CD4-positive, CD25-positive, alpha-beta regulatory T cell (primary cell): ENCODE measurements around the gene RBM3. TPM values are rescaled to one million over a fixed set of nuclear protein-coding genes. Genes with fewer than 3 reads are reported as not detected.
A peak's percentile ranks its signal among the peaks of the same experiment; 100 is the strongest.
"Not testable (repeated sequence)": the region's sequence is repeated elsewhere in the genome, so short reads cannot be mapped to it uniquely, and the experiment has no call there.

ENCODE experiments used
- ATAC-seq, 2 donors: fragments of 150-1000 bp; cut with Tn5 transposase; one replicate each; pipeline ENCODE4 v1.10.0; 2021; ENCODE audit warnings: low read depth in 2 of 2, moderate number of reproducible peaks in 2 of 2, moderate library complexity in 1 of 2
- DNase-seq, 3 donors: peaks; one replicate each; pipeline versions ENCODE4 v3.0.0 to v3.0.0-alpha.2; 2012 to 2022; ENCODE audit warnings: mixed read lengths in 1 of 3
- H3K27ac ChIP-seq: one replicate; pipeline ENCODE4 v1.7.0; 2013; ENCODE audit warnings: mild to moderate bottlenecking, low read length; ENCODE audit not compliant: insufficient read depth, poor library complexity, severe bottlenecking
- H3K27me3 ChIP-seq: one replicate; pipeline ENCODE4 v1.7.0; 2013; ENCODE audit warnings: low read length; ENCODE audit not compliant: control insufficient read depth, insufficient read depth
- H3K36me3 ChIP-seq: one replicate; pipeline ENCODE4 v1.7.0; 2013; ENCODE audit warnings: mild to moderate bottlenecking, low read length, moderate library complexity; ENCODE audit not compliant: control insufficient read depth, insufficient read depth
- H3K4me1 ChIP-seq: 2 replicates; pipeline ENCODE4 v1.7.0; 2013; ENCODE audit warnings: mild to moderate bottlenecking, low read length; ENCODE audit not compliant: insufficient read depth, control insufficient read depth, poor library complexity, severe bottlenecking
- H3K4me3 ChIP-seq: one replicate; pipeline ENCODE4 v1.7.0; 2013; ENCODE audit warnings: low read depth, mild to moderate bottlenecking, low read length, moderate library complexity
- H3K9me3 ChIP-seq, 2 experiments: 1 replicate in 1 of 2; 2 replicates in 1 of 2; pipeline ENCODE4 v1.7.0; 2013; ENCODE audit warnings: low read length in 2 of 2, mild to moderate bottlenecking in 1 of 2, moderate library complexity in 1 of 2; ENCODE audit not compliant: control insufficient read depth in 2 of 2
- H3K27ac Mint-ChIP-seq, 3 donors: one replicate each; pipeline ENCODE4 v1.8.0; 2020 to 2022; ENCODE audit warnings: mild to moderate bottlenecking in 3 of 3, mixed read lengths in 3 of 3, moderate library complexity in 2 of 3
- H3K27me3 Mint-ChIP-seq: one replicate; pipeline ENCODE4 v1.8.0; 2022; ENCODE audit warnings: mild to moderate bottlenecking, mixed read lengths
- H3K36me3 Mint-ChIP-seq: one replicate; pipeline ENCODE4 v1.8.0; 2020; ENCODE audit warnings: mixed read lengths
- H3K4me1 Mint-ChIP-seq, 4 donors: one replicate each; pipeline ENCODE4 v1.8.0; 2020 to 2022; ENCODE audit warnings: mixed read lengths in 4 of 4, mild to moderate bottlenecking in 1 of 4
- H3K4me3 Mint-ChIP-seq, 4 donors: one replicate each; pipeline ENCODE4 v1.8.0; 2020 to 2022; ENCODE audit warnings: mild to moderate bottlenecking in 4 of 4, mixed read lengths in 4 of 4, moderate library complexity in 3 of 4
- H3K9me3 Mint-ChIP-seq, 7 donors: one replicate each; pipeline ENCODE4 v1.8.0; 2020 to 2022; ENCODE audit warnings: mixed read lengths in 7 of 7, mild to moderate bottlenecking in 3 of 7, moderate library complexity in 2 of 7
- polyA plus RNA-seq, 4 donors: library from polyadenylated mRNA; unstranded; fragments of 300-500 nt; fragmentation: Illumina TruSeq; gene quantifications; one replicate each; pipeline ENCODE4 v1.2.3, GENCODE V29; 2021
- total RNA-seq: library from RNA; stranded (reverse); gene quantifications from one replicate; pipeline ENCODE4 v1.2.3, GENCODE V29; 2022

Gene RBM3
- total and polyA plus RNA-seq, 5 donors from 2014 or later, result 192 to 309 (median 235) TPM

- Histone ChIP-seq H3K4me1 (peaks cover 13% of the 10 kb centered on the region), H3K9me3 (no peaks in the 10 kb centered on the region), H3K4me3 (peak within 1 kb of the TSS; percentile 76), H3K27ac (peak within 1 kb of the TSS; percentile 93), H3K27me3 (no peaks in the 10 kb centered on the region), H3K36me3 (peaks cover 6% of the 10 kb centered on the region)
- H3K27me3 Mint-ChIP-seq, result no peaks in the 10 kb centered on the region
- peak; percentile 95 to 98 (median 96) for DNase-seq
- H3K27ac Mint-ChIP-seq, result peak within 1 kb of the TSS; percentile 85 to 97 (median 94)
- H3K9me3 Mint-ChIP-seq, result no peaks in the 10 kb centered on the region
- no peaks in the 10 kb centered on the region for H3K36me3 Mint-ChIP-seq
- H3K4me1 Mint-ChIP-seq, result peaks cover 4 to 23% (median 16%) of the 10 kb centered on the region in 4 donors
- ATAC-seq, result peak; percentile 92
- H3K4me3 Mint-ChIP-seq, result peak within 1 kb of the TSS; percentile 70 to 93 (median 88)
Measured at GRCh38 chrX:48539345-48540027, 34.8 kb upstream of the RBM3 start, which contains the start of gene TBC1D25. TSS of gene TBC1D25 (plus strand) at chrX:48539714. CDS start at chrX:48539798, 84 bp downstream.

DNA sequence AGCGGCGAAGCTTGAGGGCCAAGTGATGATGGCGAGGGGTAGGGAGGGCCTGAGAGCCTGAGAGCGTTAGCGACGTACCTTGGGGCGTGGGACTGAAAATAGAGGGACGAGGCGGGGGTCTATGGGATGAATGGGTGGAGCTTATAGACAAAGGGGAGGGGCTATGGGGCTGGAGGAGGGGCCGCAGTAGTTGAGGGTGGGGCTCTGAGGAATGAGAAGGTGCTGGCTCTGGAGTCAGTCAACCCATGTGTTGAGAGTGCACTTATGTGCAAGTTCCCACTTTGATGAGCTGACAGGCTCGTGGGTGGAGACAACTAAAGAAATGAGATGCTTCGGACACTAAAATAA, 34.3 kb upstream of the RBM3 start:
- Histone ChIP-seq H3K27me3 (no peaks in the 10 kb centered on the region), H3K27ac (peak overlapping the region; percentile 93), H3K4me1 (peaks cover 13% of the 10 kb centered on the region), H3K4me3 (peak overlapping the region; percentile 76), H3K9me3 (no peaks in the 10 kb centered on the region), H3K36me3 (peaks cover 10% of the 10 kb centered on the region)
- ATAC-seq, result peak; percentile 29 to 32
- peaks cover 4% of the 10 kb centered on the region for H3K36me3 Mint-ChIP-seq
- H3K9me3 Mint-ChIP-seq, result no peaks in the 10 kb centered on the region
- DNase-seq, result peak in 2 of 3 donors; percentile 53
- H3K4me3 Mint-ChIP-seq, result peak overlapping the region; percentile 70 to 93 (median 88)
- H3K4me1 Mint-ChIP-seq, result peaks cover 4 to 23% (median 16%) of the 10 kb centered on the region in 4 donors
- no peaks in the 10 kb centered on the region for H3K27me3 Mint-ChIP-seq
- peak overlapping the region; percentile 85 to 97 (median 94) for H3K27ac Mint-ChIP-seq

DNA sequence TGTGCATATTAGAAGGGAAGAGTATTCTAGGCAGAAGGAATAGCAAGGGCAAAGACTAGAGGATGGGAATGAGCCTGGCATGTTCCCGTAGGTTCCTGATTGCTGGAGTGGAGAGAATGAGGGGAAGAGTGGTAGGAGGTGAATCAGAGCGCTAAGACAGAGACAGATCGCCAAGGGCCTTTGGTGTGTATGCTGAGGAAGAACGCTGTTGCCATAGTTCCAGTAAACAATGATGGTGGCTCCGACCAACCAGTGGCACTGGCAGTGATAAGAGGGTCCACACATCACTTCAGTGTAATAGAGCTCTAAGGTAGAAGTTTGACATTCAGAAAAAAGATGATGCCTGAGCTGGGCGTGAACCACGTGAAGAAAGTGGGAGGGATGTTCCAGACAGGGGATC, 33.8 kb upstream of the RBM3 start:
- Mint-ChIP-seq H3K27ac (peak overlapping the region; percentile 85 to 97 (median 94)), H3K4me3 (peak overlapping the region; percentile 70 to 93 (median 88)), H3K4me1 (peaks cover 4 to 23% (median 16%) of the 10 kb centered on the region in 4 donors), H3K9me3 (no peaks in the 10 kb centered on the region), H3K27me3 (no peaks in the 10 kb centered on the region), H3K36me3 (peaks cover 4% of the 10 kb centered on the region)
- DNase-seq (no peak), ATAC-seq (no peak)
- H3K9me3 ChIP-seq, result no peaks in the 10 kb centered on the region
- peak overlapping the region; percentile 93 for H3K27ac ChIP-seq
- peaks cover 12% of the 10 kb centered on the region for H3K36me3 ChIP-seq
- H3K4me1 ChIP-seq, result peaks cover 13% of the 10 kb centered on the region
- H3K4me3 ChIP-seq, result peak overlapping the region; percentile 76
- no peaks in the 10 kb centered on the region for H3K27me3 ChIP-seq

- no peaks in the 10 kb centered on the region for H3K9me3 Mint-ChIP-seq
Measured at GRCh38 chrX:48541140-48541814, 33.0 kb upstream of the RBM3 start.

GRCh38 chrX:48548871-48549270, 25.4 kb upstream of the RBM3 start:
- H3K4me3 ChIP-seq, result no peak overlapping the region
- H3K9me3 Mint-ChIP-seq, result no peaks in the 10 kb centered on the region
- H3K27ac ChIP-seq, result no peak overlapping the region
- no peaks in the 10 kb centered on the region for H3K4me1 ChIP-seq
- DNase-seq (no peak), ATAC-seq (no peak)
- H3K36me3 Mint-ChIP-seq, result peaks cover 7% of the 10 kb centered on the region
- H3K4me3 Mint-ChIP-seq, result no peak overlapping the region
- H3K27ac Mint-ChIP-seq, result peak overlapping the region in 1 of 3 donors; percentile 60
- peaks cover 15% of the 10 kb centered on the region for H3K36me3 ChIP-seq
- H3K27me3 Mint-ChIP-seq, result no peaks in the 10 kb centered on the region
- peaks cover 0 to 3% (median under 1%) of the 10 kb centered on the region in 4 donors for H3K4me1 Mint-ChIP-seq
- no peaks in the 10 kb centered on the region for H3K27me3 ChIP-seq
- H3K9me3 ChIP-seq, result no peaks in the 10 kb centered on the region

More at GRCh38 chrX:48541140-48541814, 33.0 kb upstream of the RBM3 start:
- no peak for DNase-seq
- Mint-ChIP-seq H3K36me3 (peaks cover 4% of the 10 kb centered on the region), H3K27ac (peak overlapping the region in 2 of 3 donors; percentile 73 to 97), H3K27me3 (no peaks in the 10 kb centered on the region), H3K4me3 (peak overlapping the region; percentile 48 to 93 (median 78)), H3K4me1 (peaks cover 4 to 23% (median 16%) of the 10 kb centered on the region in 4 donors)
- H3K36me3 ChIP-seq, result peaks cover 12% of the 10 kb centered on the region
- H3K9me3 ChIP-seq, result no peaks in the 10 kb centered on the region
- peaks cover 13% of the 10 kb centered on the region for H3K4me1 ChIP-seq
- H3K27me3 ChIP-seq, result no peaks in the 10 kb centered on the region
- ATAC-seq, result no peak
- no peak overlapping the region for H3K27ac ChIP-seq
- no peak overlapping the region for H3K4me3 ChIP-seq

DNA sequence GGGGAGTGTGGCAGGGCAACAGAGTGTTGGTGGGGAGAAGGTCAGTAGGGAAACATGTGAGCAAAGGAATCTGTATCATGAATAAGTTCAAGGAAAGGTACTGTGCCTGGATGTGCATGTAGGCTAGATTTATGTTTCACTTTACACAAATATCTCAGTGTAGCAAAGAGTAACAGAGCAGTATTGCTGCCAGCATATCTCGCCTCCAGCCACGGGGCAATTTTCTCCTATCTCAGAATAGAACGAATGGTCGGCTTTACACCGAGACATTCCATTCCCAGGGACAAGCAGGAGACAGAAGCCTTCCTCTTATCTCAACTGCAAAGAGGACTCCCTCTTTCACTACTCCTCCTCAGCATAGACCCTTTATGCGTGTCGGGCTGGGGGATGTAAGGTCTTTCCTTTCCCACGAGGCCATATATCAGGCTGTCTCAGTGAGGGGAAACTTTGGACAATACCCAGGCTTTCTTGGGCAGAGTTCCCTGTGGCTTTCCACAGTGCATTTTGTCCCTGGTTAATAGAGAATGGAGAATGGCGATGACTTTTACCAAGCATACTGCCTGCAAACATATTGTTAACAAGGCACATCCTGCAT, 18.5 kb upstream of the RBM3 start:
- not testable (repeated sequence) for H3K4me1 ChIP-seq, ATAC-seq, H3K4me1 Mint-ChIP-seq, H3K4me3 ChIP-seq, H3K9me3 ChIP-seq, DNase-seq, H3K27ac Mint-ChIP-seq, H3K27me3 Mint-ChIP-seq, H3K9me3 Mint-ChIP-seq, H3K4me3 Mint-ChIP-seq, H3K27me3 ChIP-seq, H3K27ac ChIP-seq
- H3K36me3 ChIP-seq, result peaks cover 26% of the 10 kb centered on the region
- H3K36me3 Mint-ChIP-seq, result peaks cover 13% of the 10 kb centered on the region

DNA sequence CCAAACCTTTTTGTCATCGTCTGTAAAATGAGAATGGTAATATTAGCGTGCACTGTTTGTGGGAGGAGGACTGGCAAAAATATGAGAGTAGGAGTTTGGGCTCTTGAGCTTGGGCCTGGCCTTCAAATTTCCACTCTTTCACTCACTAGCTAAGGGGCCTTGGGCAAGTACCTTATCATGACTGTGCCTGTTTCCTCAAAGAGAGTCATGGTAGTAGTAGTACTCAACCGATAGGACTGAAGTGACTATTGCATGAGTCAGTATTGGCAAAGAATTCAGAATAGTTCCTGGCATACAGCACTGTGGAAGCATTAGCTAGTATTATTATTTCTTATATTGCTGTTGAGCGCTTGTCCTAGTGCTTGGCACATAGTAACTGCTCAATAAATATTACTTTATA, 16.0 kb upstream of the RBM3 start:
- Histone ChIP-seq H3K36me3 (peaks cover 26% of the 10 kb centered on the region), H3K27me3 (no peaks in the 10 kb centered on the region), H3K4me3 (no peak overlapping the region), H3K27ac (no peak overlapping the region), H3K9me3 (no peaks in the 10 kb centered on the region), H3K4me1 (peaks cover 6% of the 10 kb centered on the region)
- DNase-seq, result no peak
- ATAC-seq, result no peak
- H3K4me1 Mint-ChIP-seq, result peaks cover 0 to 3% (median 0%) of the 10 kb centered on the region in 4 donors
- H3K9me3 Mint-ChIP-seq, result no peaks in the 10 kb centered on the region
- no peaks in the 10 kb centered on the region for H3K27me3 Mint-ChIP-seq
- no peak overlapping the region for H3K27ac Mint-ChIP-seq
- H3K4me3 Mint-ChIP-seq, result no peak overlapping the region
- H3K36me3 Mint-ChIP-seq, result peaks cover 13% of the 10 kb centered on the region
